ENCODE measurements around the gene RUFY4.

The RUFY4 gene

GRCh38 chr2:218068721-218069334, at the start of gene RUFY4:
Gene RUFY4, plus strand, starts transcription at chr2:218069253. Its CDS starts 1,353 bp downstream, at chr2:218070606.
- peak; percentile 79 for TF ChIP-seq RAD21 (IDR thresholded peaks at IDR 0.05; ENCODE audit: low read depth)

GRCh38 chr2:218019411-218020060, 49.5 kb upstream of the RUFY4 start:
- TF ChIP-seq CEBPB (IDR thresholded peaks at IDR 0.05) = no peak
- TF ChIP-seq CREB1 (IDR thresholded peaks at IDR 0.05; ENCODE audit: low read depth) = no peak
- TF ChIP-seq USF1 (IDR thresholded peaks at IDR 0.05) = no peak
- TF ChIP-seq TEAD4 (IDR thresholded peaks at IDR 0.05) = no peak
- TF ChIP-seq TAF1 (IDR thresholded peaks at IDR 0.05; ENCODE audit: low read depth) = no peak
- TF ChIP-seq TCF12 (IDR thresholded peaks at IDR 0.05; ENCODE audit: low read depth) = no peak
- no peak for TF ChIP-seq FOXM1 (IDR thresholded peaks at IDR 0.05; ENCODE audit: borderline replicate concordance, low read depth)
- TF ChIP-seq EGR1 (IDR thresholded peaks at IDR 0.05) = no peak
- no peak for TF ChIP-seq ZBTB7A (IDR thresholded peaks at IDR 0.05; ENCODE audit: low read depth)
- no peak for TF ChIP-seq YY1 (IDR thresholded peaks at IDR 0.05; ENCODE audit: low read depth)
- TF ChIP-seq RAD21 (IDR thresholded peaks at IDR 0.05; ENCODE audit: low read depth) = no peak
- TF ChIP-seq REST (IDR thresholded peaks at IDR 0.05; ENCODE audit: low read depth) = no peak
- TF ChIP-seq MAX (IDR thresholded peaks at IDR 0.05) = no peak
- TF ChIP-seq EP300 (IDR thresholded peaks at IDR 0.05; ENCODE audit: borderline replicate concordance) = no peak

GRCh38 chr2:218020281-218020680, 48.8 kb upstream of the RUFY4 start:
- TF ChIP-seq NFIC (IDR thresholded peaks at IDR 0.05) (no peak), RAD21 (IDR thresholded peaks at IDR 0.05; ENCODE audit: low read depth) (no peak), CEBPB (IDR thresholded peaks at IDR 0.05) (no peak), MAX (IDR thresholded peaks at IDR 0.05) (no peak), YY1 (IDR thresholded peaks at IDR 0.05; ENCODE audit: low read depth) (no peak), EGR1 (IDR thresholded peaks at IDR 0.05) (no peak), ZBTB7A (IDR thresholded peaks at IDR 0.05; ENCODE audit: low read depth) (no peak), TCF12 (IDR thresholded peaks at IDR 0.05; ENCODE audit: low read depth) (no peak), REST (IDR thresholded peaks at IDR 0.05; ENCODE audit: low read depth) (no peak), CREB1 (IDR thresholded peaks at IDR 0.05; ENCODE audit: low read depth) (no peak), TAF1 (IDR thresholded peaks at IDR 0.05; ENCODE audit: low read depth) (no peak), USF1 (IDR thresholded peaks at IDR 0.05) (no peak), FOXM1 (IDR thresholded peaks at IDR 0.05; ENCODE audit: borderline replicate concordance, low read depth) (no peak), TEAD4 (IDR thresholded peaks at IDR 0.05) (no peak), EP300 (IDR thresholded peaks at IDR 0.05; ENCODE audit: borderline replicate concordance) (no peak)

GRCh38 chr2:218020966-218021535, 48.0 kb upstream of the RUFY4 start:
- TF ChIP-seq MAX (IDR thresholded peaks at IDR 0.05) = no peak
- TF ChIP-seq RAD21 (IDR thresholded peaks at IDR 0.05; ENCODE audit: low read depth) = no peak
- TF ChIP-seq REST (IDR thresholded peaks at IDR 0.05; ENCODE audit: low read depth) = no peak
- no peak for TF ChIP-seq ZBTB7A (IDR thresholded peaks at IDR 0.05; ENCODE audit: low read depth)
- no peak for TF ChIP-seq EP300 (IDR thresholded peaks at IDR 0.05; ENCODE audit: borderline replicate concordance)
- no peak for TF ChIP-seq NFIC (IDR thresholded peaks at IDR 0.05)
- no peak for TF ChIP-seq TCF12 (IDR thresholded peaks at IDR 0.05; ENCODE audit: low read depth)
- TF ChIP-seq FOXM1 (IDR thresholded peaks at IDR 0.05; ENCODE audit: borderline replicate concordance, low read depth) = no peak
- TF ChIP-seq CEBPB (IDR thresholded peaks at IDR 0.05) = no peak
- no peak for TF ChIP-seq TEAD4 (IDR thresholded peaks at IDR 0.05)
- TF ChIP-seq USF1 (IDR thresholded peaks at IDR 0.05) = no peak
- TF ChIP-seq EGR1 (IDR thresholded peaks at IDR 0.05) = no peak
- TF ChIP-seq TAF1 (IDR thresholded peaks at IDR 0.05; ENCODE audit: low read depth) = no peak
- no peak for TF ChIP-seq CREB1 (IDR thresholded peaks at IDR 0.05; ENCODE audit: low read depth)

Measured in Ishikawa (cell line).